Breast epithelium (tissue), 4 donors: ENCODE measurements around the gene HYAL3. TPM values are rescaled to one million over a fixed set of nuclear protein-coding genes. Genes with fewer than 3 reads are reported as not detected.

ENCODE experiments used
- DNase-seq, 2 donors: peaks; one replicate each; pipeline ENCODE4 v3.0.0-alpha.2; 2019; ENCODE audit warnings: low spot score in 2 of 2
- H3K27ac ChIP-seq, 2 donors: fragments of 200-600 bp; sonication (generic) in 1 of 2; one replicate each; pipeline ENCODE4 v1.5.1; 2016 to 2019; ENCODE audit warnings: mild to moderate bottlenecking in 1 of 2
- H3K27me3 ChIP-seq, 2 donors: fragments of 200-600 bp; sonication (generic) in 1 of 2; one replicate each; pipeline versions ENCODE4 v1.5.1 to v1.6.0; 2017 to 2019; ENCODE audit warnings: control low read depth in 1 of 2, mild to moderate bottlenecking in 1 of 2
- H3K36me3 ChIP-seq: fragments of 200-600 bp; one replicate; pipeline ENCODE4 v1.5.1; 2019
- H3K4me1 ChIP-seq, 2 donors: fragments of 200-600 bp; sonication (generic); one replicate each; pipeline ENCODE4 v1.5.1; 2016 to 2019; ENCODE audit warnings: control low read depth in 1 of 2
- H3K4me3 ChIP-seq, 3 donors: fragments of 200-600 bp; sonication (generic); 1 replicate in 2 of 3; 2 replicates in 1 of 3; pipeline ENCODE4 v1.5.1; 2016 to 2019; ENCODE audit warnings: mild to moderate bottlenecking in 3 of 3, moderate library complexity in 2 of 3
- H3K9me3 ChIP-seq, 2 donors: fragments of 200-600 bp; sonication (generic) in 1 of 2; one replicate each; pipeline ENCODE4 v1.5.1; 2016 to 2019; ENCODE audit warnings: control low read depth in 1 of 2
- POLR2A ChIP-seq: fragments of 450-650 bp; IDR thresholded peaks from one replicate; pipeline ENCODE4 v1.6.1; 2016; ENCODE audit warnings: antibody characterized with exemption, mild to moderate bottlenecking, moderate library complexity
- POLR2AphosphoS5 ChIP-seq, 3 donors: sonication (generic); formaldehyde crosslinking; IDR thresholded peaks; one replicate each; pipeline ENCODE4 v1.6.1; 2017; ENCODE audit warnings: antibody characterized with exemption in 3 of 3
- intact Hi-C: fragments of 100-400 bp; cut with DNase I; formaldehyde crosslinking; loops from one replicate; pipeline ENCODE4 v1.15.1; 2023; ENCODE audit warnings: low total_unique reads
- total RNA-seq, 3 donors: library from RNA; depleted of rRNA; stranded (reverse); fragments of >200 nt; gene quantifications; one replicate each; pipeline ENCODE4 v1.1.0, GENCODE V29; 2016
- TF ChIP-seq, protein P1 (sequence below), 3 donors: fragments of 450-650 bp; IDR thresholded peaks; one replicate each; pipeline ENCODE4 v1.5.1; 2016 to 2017; ENCODE audit warnings: antibody characterized with exemption in 3 of 3, mild to moderate bottlenecking in 3 of 3, moderate library complexity in 3 of 3

HYAL3 gene
- total RNA-seq, 3 donors from 2014 or later: 2.3 to 6.4 (median 2.7) TPM

DNA sequence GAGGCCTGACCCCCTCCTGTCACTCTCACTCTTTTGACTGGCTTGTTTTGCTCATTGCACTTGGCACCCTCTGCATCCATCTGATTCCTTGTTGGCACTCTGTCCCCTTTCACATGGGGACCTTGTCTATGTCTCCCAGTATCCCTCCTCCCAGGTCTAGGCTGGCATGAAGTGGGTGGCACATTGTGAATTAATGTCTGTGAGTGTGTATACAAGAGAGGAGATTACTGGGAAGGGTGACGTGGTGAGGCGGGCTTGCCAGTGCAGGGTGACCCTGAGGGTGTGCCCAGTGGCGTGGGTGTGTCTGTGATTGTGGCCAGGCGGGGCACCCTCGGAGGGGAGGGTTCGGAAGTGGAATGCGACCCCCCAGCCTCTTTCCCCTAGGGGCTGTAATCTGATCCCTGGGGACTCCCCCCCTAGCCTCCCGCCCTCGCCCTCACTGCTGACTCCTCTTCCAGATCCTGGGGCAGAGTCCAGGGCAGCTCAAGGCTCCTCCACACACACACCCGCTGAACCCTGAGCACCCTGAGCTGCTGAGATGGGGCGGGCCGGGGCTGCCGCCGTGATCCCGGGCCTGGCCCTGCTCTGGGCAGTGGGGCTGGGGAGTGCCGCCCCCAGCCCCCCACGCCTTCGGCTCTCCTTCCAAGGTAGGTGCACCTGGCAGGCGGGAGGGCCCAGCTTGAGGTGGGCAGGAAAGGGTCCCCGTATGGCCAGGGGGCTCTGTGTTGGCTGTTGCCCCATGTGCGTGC lies 30.3 kb downstream of the HYAL3 start, which contains the start of gene SEMA3B:
Gene SEMA3B, plus strand, starts transcription at position 445 of the 749 bp plus-strand sequence. Its CDS starts 94 bp downstream, at position 539.
- Histone ChIP-seq H3K9me3 (no peaks in the 10 kb centered on the region), H3K27me3 (no peaks in the 10 kb centered on the region), H3K4me3 (peak within 1 kb of the TSS; percentile 40 to 51 (median 47)), H3K4me1 (peaks cover 17 to 46% of the 10 kb centered on the region in 2 donors), H3K36me3 (no peaks in the 10 kb centered on the region), H3K27ac (peak within 1 kb of the TSS; percentile 94 to 100)
- DNase-seq: peak in 1 of 2 donors; percentile 67
- TF ChIP-seq, protein P1, sequence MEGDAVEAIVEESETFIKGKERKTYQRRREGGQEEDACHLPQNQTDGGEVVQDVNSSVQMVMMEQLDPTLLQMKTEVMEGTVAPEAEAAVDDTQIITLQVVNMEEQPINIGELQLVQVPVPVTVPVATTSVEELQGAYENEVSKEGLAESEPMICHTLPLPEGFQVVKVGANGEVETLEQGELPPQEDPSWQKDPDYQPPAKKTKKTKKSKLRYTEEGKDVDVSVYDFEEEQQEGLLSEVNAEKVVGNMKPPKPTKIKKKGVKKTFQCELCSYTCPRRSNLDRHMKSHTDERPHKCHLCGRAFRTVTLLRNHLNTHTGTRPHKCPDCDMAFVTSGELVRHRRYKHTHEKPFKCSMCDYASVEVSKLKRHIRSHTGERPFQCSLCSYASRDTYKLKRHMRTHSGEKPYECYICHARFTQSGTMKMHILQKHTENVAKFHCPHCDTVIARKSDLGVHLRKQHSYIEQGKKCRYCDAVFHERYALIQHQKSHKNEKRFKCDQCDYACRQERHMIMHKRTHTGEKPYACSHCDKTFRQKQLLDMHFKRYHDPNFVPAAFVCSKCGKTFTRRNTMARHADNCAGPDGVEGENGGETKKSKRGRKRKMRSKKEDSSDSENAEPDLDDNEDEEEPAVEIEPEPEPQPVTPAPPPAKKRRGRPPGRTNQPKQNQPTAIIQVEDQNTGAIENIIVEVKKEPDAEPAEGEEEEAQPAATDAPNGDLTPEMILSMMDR (IDR thresholded peaks at IDR 0.05): no peak
- TF ChIP-seq POLR2AphosphoS5 (IDR thresholded peaks at IDR 0.05): no peak
- no peak for TF ChIP-seq POLR2A
- intact Hi-C loops: no loop called here

- no peaks in the 10 kb centered on the region for H3K9me3 ChIP-seq
- no peaks in the 10 kb centered on the region for H3K36me3 ChIP-seq
- no peak for DNase-seq
- H3K4me3 ChIP-seq: peak overlapping the region; percentile 40 to 51 (median 47)
- TF ChIP-seq, protein P1 (IDR thresholded peaks at IDR 0.05): no peak
- TF ChIP-seq POLR2A: no peak
- no peak for TF ChIP-seq POLR2AphosphoS5 (IDR thresholded peaks at IDR 0.05)
- no peaks in the 10 kb centered on the region for H3K27me3 ChIP-seq
- H3K4me1 ChIP-seq: peaks cover 17 to 47% of the 10 kb centered on the region in 2 donors
- intact Hi-C loops: no loop called here
- peak overlapping the region; percentile 94 to 100 for H3K27ac ChIP-seq
These were observed 30.9 kb downstream of the HYAL3 start for GRCh38 chr3:50268276-50268675.

DNA sequence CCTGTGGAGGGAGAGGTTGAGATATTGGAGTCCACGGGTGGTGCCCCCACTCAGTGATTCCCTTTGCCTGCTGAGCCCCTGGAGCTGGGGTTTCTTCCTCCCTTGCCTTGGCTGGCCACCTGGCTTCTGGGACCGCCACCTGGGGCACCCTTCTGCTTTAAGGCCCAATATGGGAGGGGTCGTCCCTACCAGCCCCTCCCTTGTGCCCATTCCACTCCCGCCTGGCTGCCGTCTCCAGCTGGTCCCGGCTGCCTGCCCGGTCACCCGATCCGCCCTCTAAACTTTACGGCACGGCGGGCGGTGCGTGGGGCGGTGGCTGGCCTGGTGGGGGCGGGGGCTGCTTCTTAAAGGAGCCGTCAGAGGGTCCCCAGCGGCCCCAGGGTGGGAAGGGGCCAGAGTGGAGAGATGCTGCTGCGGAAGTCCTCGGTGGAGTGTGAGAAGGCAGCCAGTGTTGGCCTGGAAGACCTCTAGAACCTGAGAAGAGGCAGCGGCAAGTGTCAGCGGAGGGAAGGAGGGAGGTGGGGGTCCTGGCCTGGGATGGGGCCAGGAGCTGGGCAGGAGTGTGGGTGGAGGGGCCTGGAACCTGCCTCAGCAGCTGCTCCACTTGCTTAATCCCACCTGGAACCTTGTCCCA lies 31.8 kb downstream of the HYAL3 start:
- TF ChIP-seq, protein P1 (IDR thresholded peaks at IDR 0.05): no peak
- no peak for TF ChIP-seq POLR2A
- TF ChIP-seq POLR2AphosphoS5 (IDR thresholded peaks at IDR 0.05): no peak
- H3K4me1 ChIP-seq: peaks cover 17 to 47% of the 10 kb centered on the region in 2 donors
- no peaks in the 10 kb centered on the region for H3K9me3 ChIP-seq
- DNase-seq: no peak
- peak overlapping the region; percentile 94 to 100 for H3K27ac ChIP-seq
- H3K4me3 ChIP-seq: peak overlapping the region; percentile 47 to 66 (median 51)
- intact Hi-C loops: no loop called here
- no peaks in the 10 kb centered on the region for H3K27me3 ChIP-seq
- no peaks in the 10 kb centered on the region for H3K36me3 ChIP-seq

- H3K27ac ChIP-seq: peak overlapping the region; percentile 94 to 100
- peak overlapping the region; percentile 47 to 66 (median 51) for H3K4me3 ChIP-seq
- H3K27me3 ChIP-seq: no peaks in the 10 kb centered on the region
- no peak for DNase-seq
- H3K4me1 ChIP-seq: peaks cover 17 to 47% of the 10 kb centered on the region in 2 donors
- H3K9me3 ChIP-seq: no peaks in the 10 kb centered on the region
- no peak for TF ChIP-seq POLR2AphosphoS5 (IDR thresholded peaks at IDR 0.05)
- TF ChIP-seq, protein P1 (IDR thresholded peaks at IDR 0.05): no peak
- TF ChIP-seq POLR2A: no peak
- no peaks in the 10 kb centered on the region for H3K36me3 ChIP-seq
- intact Hi-C loops: no loop called here
These were observed 32.4 kb downstream of the HYAL3 start for GRCh38 chr3:50266836-50267235.

- H3K9me3 ChIP-seq: no peaks in the 10 kb centered on the region
- no peaks in the 10 kb centered on the region for H3K27me3 ChIP-seq
- H3K4me3 ChIP-seq: no peak overlapping the region
- peak overlapping the region; percentile 94 to 100 for H3K27ac ChIP-seq
- TF ChIP-seq, protein P1 (IDR thresholded peaks at IDR 0.05): no peak
- TF ChIP-seq POLR2A (no peak), POLR2AphosphoS5 (IDR thresholded peaks at IDR 0.05) (no peak)
- H3K36me3 ChIP-seq: no peaks in the 10 kb centered on the region
- intact Hi-C loops: no loop called here
- DNase-seq: no peak
- peaks cover 21 to 51% of the 10 kb centered on the region in 2 donors for H3K4me1 ChIP-seq
These were observed 33.2 kb downstream of the HYAL3 start for GRCh38 chr3:50266017-50266416.
